ENCODE measurements around the gene OOSP4A. TPM values are rescaled to one million over a fixed set of nuclear protein-coding genes. Genes with fewer than 3 reads are reported as not detected.

OOSP4A gene
- not detected for total RNA-seq
- long read RNA-seq = 0 reads

DNA sequence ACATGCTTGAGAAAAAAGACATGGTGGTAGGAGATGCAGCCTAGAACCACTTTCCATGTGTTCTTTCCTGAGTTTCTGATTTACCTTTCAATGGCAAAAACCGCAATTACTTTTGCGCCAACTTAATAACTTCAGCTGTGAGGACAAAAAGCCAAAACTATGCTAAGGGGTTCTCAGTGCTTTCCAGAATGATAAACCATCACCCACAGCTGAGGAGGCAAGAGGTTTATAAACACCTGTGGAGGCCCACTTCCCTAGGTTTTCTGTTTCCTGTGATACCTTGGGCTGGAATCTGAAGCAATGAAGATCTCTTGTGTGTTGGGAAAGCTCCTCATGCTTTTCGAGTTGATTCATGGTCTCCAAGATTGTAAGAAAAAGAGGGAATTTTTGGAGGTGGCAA, at the start of gene OOSP4A:
OOSP4A (plus strand) TSS at position 301 of the 400 bp plus-strand sequence; CDS start at position 301, 0 bp downstream.
- TF ChIP-seq, protein P1, sequence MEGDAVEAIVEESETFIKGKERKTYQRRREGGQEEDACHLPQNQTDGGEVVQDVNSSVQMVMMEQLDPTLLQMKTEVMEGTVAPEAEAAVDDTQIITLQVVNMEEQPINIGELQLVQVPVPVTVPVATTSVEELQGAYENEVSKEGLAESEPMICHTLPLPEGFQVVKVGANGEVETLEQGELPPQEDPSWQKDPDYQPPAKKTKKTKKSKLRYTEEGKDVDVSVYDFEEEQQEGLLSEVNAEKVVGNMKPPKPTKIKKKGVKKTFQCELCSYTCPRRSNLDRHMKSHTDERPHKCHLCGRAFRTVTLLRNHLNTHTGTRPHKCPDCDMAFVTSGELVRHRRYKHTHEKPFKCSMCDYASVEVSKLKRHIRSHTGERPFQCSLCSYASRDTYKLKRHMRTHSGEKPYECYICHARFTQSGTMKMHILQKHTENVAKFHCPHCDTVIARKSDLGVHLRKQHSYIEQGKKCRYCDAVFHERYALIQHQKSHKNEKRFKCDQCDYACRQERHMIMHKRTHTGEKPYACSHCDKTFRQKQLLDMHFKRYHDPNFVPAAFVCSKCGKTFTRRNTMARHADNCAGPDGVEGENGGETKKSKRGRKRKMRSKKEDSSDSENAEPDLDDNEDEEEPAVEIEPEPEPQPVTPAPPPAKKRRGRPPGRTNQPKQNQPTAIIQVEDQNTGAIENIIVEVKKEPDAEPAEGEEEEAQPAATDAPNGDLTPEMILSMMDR (IDR thresholded peaks at IDR 0.05) = no peak
- ATAC-seq = no peak
- H3K9me3 ChIP-seq = no peaks in the 10 kb centered on the region

GRCh38 chr11:59918480-59918879, 45.4 kb upstream of the OOSP4A start:
- H3K27ac ChIP-seq = no peak overlapping the region
- H3K4me1 ChIP-seq = no peaks in the 10 kb centered on the region
- DNase-seq (no peak), ATAC-seq (no peak)
- H3K36me3 ChIP-seq = no peaks in the 10 kb centered on the region
- no peaks in the 10 kb centered on the region for H3K27me3 ChIP-seq
- intact Hi-C loops (cut with DNase I) = no loop called here
- no peak overlapping the region for H3K4me3 ChIP-seq
- peaks cover 18% of the 10 kb centered on the region for H3K9me3 ChIP-seq
- TF ChIP-seq, protein P1 (IDR thresholded peaks at IDR 0.05) = no peak

More for the DNA sequence above, at the start of gene OOSP4A:
- Histone ChIP-seq H3K27me3 (no peaks in the 10 kb centered on the region), H3K4me1 (no peaks in the 10 kb centered on the region), H3K4me3 (no peak within 1 kb of the TSS), H3K36me3 (no peaks in the 10 kb centered on the region), H3K27ac (no peak within 1 kb of the TSS)
- intact Hi-C loops (cut with DNase I) = no loop called here
- no peak for DNase-seq

GRCh38 chr11:59918987-59919589, 44.7 kb upstream of the OOSP4A start:
- ATAC-seq (peak; percentile 57), DNase-seq (no peak)
- Histone ChIP-seq H3K4me3 (no peak overlapping the region), H3K27me3 (no peaks in the 10 kb centered on the region), H3K4me1 (no peaks in the 10 kb centered on the region), H3K9me3 (peaks cover 24% of the 10 kb centered on the region), H3K36me3 (no peaks in the 10 kb centered on the region), H3K27ac (no peak overlapping the region)
- intact Hi-C loops (cut with DNase I) = no loop called here
- TF ChIP-seq, protein P1 (IDR thresholded peaks at IDR 0.05) = peak; percentile 37

GRCh38 chr11:59923813-59924212, 40.0 kb upstream of the OOSP4A start:
- TF ChIP-seq, protein P1 (IDR thresholded peaks at IDR 0.05) = no peak
- Histone ChIP-seq H3K4me1 (no peaks in the 10 kb centered on the region), H3K36me3 (no peaks in the 10 kb centered on the region), H3K4me3 (no peak overlapping the region), H3K27me3 (no peaks in the 10 kb centered on the region), H3K27ac (no peak overlapping the region), H3K9me3 (peaks cover 38% of the 10 kb centered on the region)
- no peak for ATAC-seq
- no peak for DNase-seq
- intact Hi-C loops (cut with DNase I) = no loop called here

GRCh38 chr11:59931688-59932087, 32.1 kb upstream of the OOSP4A start:
- Histone ChIP-seq H3K9me3 (no peaks in the 10 kb centered on the region), H3K36me3 (no peaks in the 10 kb centered on the region), H3K27ac (no peak overlapping the region), H3K4me3 (no peak overlapping the region), H3K4me1 (no peaks in the 10 kb centered on the region), H3K27me3 (no peaks in the 10 kb centered on the region)
- TF ChIP-seq, protein P1 (IDR thresholded peaks at IDR 0.05) = no peak
- DNase-seq (no peak), ATAC-seq (no peak)
- intact Hi-C loops (cut with DNase I) = no loop called here

DNA sequence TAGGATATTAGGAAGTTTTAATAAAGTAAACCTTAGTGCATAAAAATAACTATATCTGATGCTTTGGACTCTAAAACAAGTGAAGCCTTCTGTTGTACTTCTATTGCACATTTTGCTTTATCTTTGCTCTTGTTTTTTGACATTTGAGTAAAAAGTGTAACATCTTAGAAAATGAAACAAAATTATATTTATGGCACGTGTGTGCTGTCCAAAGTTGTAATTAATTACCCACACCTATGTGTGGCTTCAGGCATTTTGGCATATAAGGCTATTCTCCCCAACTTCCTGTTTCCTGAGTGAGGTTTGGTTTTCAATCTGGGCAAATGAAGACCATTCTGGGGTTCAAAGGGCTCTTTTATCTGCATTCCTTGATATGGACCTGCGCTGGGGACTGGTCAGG, 25.7 kb upstream of the OOSP4A start, which contains the start of gene OOSP1:
OOSP1 (plus strand) TSS at position 301 of the 400 bp plus-strand sequence; CDS start at position 324, 23 bp downstream.
- ATAC-seq = no peak
- intact Hi-C loops (cut with DNase I) = no loop called here
- no peaks in the 10 kb centered on the region for H3K4me1 ChIP-seq

More for the DNA sequence above, 25.7 kb upstream of the OOSP4A start, which contains the start of gene OOSP1:
- Histone ChIP-seq H3K9me3 (no peaks in the 10 kb centered on the region), H3K27ac (no peak within 1 kb of the TSS), H3K4me3 (no peak within 1 kb of the TSS), H3K27me3 (no peaks in the 10 kb centered on the region), H3K36me3 (no peaks in the 10 kb centered on the region)
- TF ChIP-seq, protein P1 (IDR thresholded peaks at IDR 0.05) = no peak
- DNase-seq = no peak
